ENCODE measurements around the gene ATXN7L1. TPM values are rescaled to one million over a fixed set of nuclear protein-coding genes. Genes with fewer than 3 reads are reported as not detected.

ATXN7L1 gene
- total and polyA plus RNA-seq, 2 of the 4 experiments (the other 2 are of a cell fraction), result 3.5 to 4.3 TPM

DNA sequence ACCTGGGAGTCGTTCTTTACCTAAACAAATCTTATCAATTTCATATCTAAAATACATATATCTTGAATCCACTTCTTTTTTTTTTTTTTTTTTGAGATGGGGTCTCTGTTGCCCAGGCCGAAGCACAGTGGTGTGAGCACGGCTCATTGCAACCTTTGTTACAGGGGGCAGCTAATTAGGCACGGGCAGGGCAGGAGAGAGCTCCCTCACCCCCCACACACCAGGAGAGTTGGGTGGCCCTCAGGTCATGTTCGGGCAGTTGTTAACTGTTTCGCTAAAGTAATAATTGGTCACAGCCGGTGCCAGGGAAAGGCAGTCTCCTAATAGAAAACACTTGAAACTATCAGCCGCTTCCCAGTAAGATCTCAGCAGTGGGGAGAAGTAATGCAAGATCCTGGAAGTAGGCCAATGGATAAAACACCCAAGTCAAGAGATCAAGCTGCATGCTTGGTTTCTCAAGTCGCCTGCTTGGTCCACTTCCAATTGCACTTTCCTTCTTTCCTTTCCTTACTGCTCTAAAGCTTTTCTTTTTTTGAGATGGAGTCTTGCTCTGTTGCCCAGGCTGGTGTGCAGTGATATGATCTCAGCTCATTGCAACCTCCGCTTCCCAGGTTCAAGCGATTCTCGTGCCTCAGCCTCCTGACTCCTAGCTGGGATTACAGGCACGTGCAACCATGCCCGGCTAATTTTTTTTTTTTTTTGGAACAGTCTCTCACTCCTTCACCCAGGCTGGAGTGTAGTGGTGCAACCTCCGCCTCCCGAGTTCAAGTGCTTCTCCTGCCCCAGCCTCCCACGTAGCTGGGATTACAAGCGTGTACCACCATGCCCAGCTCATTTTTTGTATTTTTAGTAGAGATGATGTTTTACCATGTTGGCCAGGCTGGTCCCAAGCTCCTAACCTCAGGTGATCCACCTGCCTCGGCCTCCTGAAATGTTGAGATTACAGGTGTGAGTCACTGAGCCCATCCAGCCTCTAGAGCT is 273.8 kb downstream of the ATXN7L1 start:
- no peak overlapping the region for H3K4me3 ChIP-seq (ENCODE audit: insufficient read depth, low read depth, low read length)
- no peak overlapping the region for H2BK120ac ChIP-seq (ENCODE audit: low read depth, low read length)
- no peak overlapping the region for H4K5ac ChIP-seq (ENCODE audit: low read depth, low read length)
- no peak overlapping the region for H3K23ac ChIP-seq (ENCODE audit: low read depth, low read length)
- ChIA-PET POLR2A (ENCODE audit: unreplicated experiment) (no interaction called here), CTCF (no interaction called here)
- H4K91ac ChIP-seq (ENCODE audit: insufficient read depth, low read depth, low read length), result no peak overlapping the region
- H3K9ac ChIP-seq (ENCODE audit: low read depth, low read length), result no peak overlapping the region
- BruUV-seq (replicated peaks), result no TSS peak
- H3K14ac ChIP-seq (replicated peaks; ENCODE audit: low read depth, low read length), result no peak overlapping the region
- H4K8ac ChIP-seq (ENCODE audit: low read depth in 2 of 2, low read length in 2 of 2), result no peak overlapping the region
- no peak overlapping the region for H3K27ac ChIP-seq (ENCODE audit: insufficient read depth, low read length)
- peak; percentile 45 for DNase-seq
- H3K4ac ChIP-seq (ENCODE audit: low read depth, low read length), result no peak overlapping the region
- peaks cover 2% of the 10 kb centered on the region; the same call in 1 of the 2 replicates for H3K36me3 ChIP-seq (ENCODE audit: control insufficient read depth, insufficient read depth, low read length)
- peaks cover 2% of the 10 kb centered on the region; the same call in 1 of the 2 replicates for H3K4me1 ChIP-seq (ENCODE audit: control insufficient read depth, insufficient read depth, low read length)
- dilution Hi-C loops (cut with HindIII; ENCODE audit: low sequenced_read_pairs, unreplicated experiment) (no loop called here), intact Hi-C loops (cut with micrococcal nuclease) (no loop called here), in situ Hi-C loops (cut with MboI; ENCODE audit: low sequenced_read_pairs) (no loop called here)
- TF ChIP-seq SMC3 (IDR thresholded peaks at IDR 0.05; ENCODE audit: low read depth, low read length) (no peak), CEBPB (IDR thresholded peaks at IDR 0.05; ENCODE audit: low read depth, low read length) (no peak), BHLHE40 (IDR thresholded peaks at IDR 0.05; ENCODE audit: low read depth, low read length) (no peak), MAFK (IDR thresholded peaks at IDR 0.05; ENCODE audit: low read depth, low read length) (no peak), RFX5 (IDR thresholded peaks at IDR 0.05; ENCODE audit: low read depth, low read length) (no peak), CHD1 (IDR thresholded peaks at IDR 0.05; ENCODE audit: low read depth, low read length) (no peak), NFE2L2 (IDR thresholded peaks at IDR 0.05; ENCODE audit: low read depth, low read length) (no peak)
- TF ChIP-seq, protein P1, sequence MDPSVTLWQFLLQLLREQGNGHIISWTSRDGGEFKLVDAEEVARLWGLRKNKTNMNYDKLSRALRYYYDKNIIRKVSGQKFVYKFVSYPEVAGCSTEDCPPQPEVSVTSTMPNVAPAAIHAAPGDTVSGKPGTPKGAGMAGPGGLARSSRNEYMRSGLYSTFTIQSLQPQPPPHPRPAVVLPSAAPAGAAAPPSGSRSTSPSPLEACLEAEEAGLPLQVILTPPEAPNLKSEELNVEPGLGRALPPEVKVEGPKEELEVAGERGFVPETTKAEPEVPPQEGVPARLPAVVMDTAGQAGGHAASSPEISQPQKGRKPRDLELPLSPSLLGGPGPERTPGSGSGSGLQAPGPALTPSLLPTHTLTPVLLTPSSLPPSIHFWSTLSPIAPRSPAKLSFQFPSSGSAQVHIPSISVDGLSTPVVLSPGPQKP (IDR thresholded peaks at IDR 0.05; ENCODE audit: borderline replicate concordance, low read depth, low read length), result no peak
- TF ChIP-seq, protein P2, sequence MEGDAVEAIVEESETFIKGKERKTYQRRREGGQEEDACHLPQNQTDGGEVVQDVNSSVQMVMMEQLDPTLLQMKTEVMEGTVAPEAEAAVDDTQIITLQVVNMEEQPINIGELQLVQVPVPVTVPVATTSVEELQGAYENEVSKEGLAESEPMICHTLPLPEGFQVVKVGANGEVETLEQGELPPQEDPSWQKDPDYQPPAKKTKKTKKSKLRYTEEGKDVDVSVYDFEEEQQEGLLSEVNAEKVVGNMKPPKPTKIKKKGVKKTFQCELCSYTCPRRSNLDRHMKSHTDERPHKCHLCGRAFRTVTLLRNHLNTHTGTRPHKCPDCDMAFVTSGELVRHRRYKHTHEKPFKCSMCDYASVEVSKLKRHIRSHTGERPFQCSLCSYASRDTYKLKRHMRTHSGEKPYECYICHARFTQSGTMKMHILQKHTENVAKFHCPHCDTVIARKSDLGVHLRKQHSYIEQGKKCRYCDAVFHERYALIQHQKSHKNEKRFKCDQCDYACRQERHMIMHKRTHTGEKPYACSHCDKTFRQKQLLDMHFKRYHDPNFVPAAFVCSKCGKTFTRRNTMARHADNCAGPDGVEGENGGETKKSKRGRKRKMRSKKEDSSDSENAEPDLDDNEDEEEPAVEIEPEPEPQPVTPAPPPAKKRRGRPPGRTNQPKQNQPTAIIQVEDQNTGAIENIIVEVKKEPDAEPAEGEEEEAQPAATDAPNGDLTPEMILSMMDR (conservative IDR thresholded peaks at IDR 0.05; ENCODE audit: low read depth, low read length), result no peak
- TF ChIP-seq, protein P3, sequence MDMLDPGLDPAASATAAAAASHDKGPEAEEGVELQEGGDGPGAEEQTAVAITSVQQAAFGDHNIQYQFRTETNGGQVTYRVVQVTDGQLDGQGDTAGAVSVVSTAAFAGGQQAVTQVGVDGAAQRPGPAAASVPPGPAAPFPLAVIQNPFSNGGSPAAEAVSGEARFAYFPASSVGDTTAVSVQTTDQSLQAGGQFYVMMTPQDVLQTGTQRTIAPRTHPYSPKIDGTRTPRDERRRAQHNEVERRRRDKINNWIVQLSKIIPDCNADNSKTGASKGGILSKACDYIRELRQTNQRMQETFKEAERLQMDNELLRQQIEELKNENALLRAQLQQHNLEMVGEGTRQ (IDR thresholded peaks at IDR 0.05; ENCODE audit: low read depth, low read length), result no peak
- H2AFZ ChIP-seq (replicated peaks; ENCODE audit: low read length, poor library complexity), result no peak overlapping the region
- no peak overlapping the region for H2AK9ac ChIP-seq (replicated peaks; ENCODE audit: low read depth, low read length, poor library complexity)
- no peak for ATAC-seq (ENCODE audit: low read depth)
- no peak overlapping the region for H3K4me2 ChIP-seq (ENCODE audit: low read depth, low read length)
- H3K79me1 ChIP-seq (ENCODE audit: low read depth in 1 of 2, low read length in 2 of 2), result no peaks in the 10 kb centered on the region
- no peak overlapping the region for H3K18ac ChIP-seq (ENCODE audit: low read depth, low read length)
- no peak overlapping the region for H2AK5ac ChIP-seq (ENCODE audit: low read depth, low read length)
- H4K20me1 ChIP-seq (ENCODE audit: insufficient read depth, low read length), result no peaks in the 10 kb centered on the region
- WGBS, 2 experiments (ENCODE audit: extremely low coverage in 2 of 2, insufficient read length in 1 of 2), result 88% methylated on average over 5 of the region's 19 CpGs; no CpG with 5 or more reads in 1 of the 2 experiments
- no peaks in the 10 kb centered on the region; the same call in 1 of the 2 replicates for H3K27me3 ChIP-seq (ENCODE audit: control insufficient read depth, insufficient read depth, low read length)
- no peak overlapping the region for H2BK20ac ChIP-seq (ENCODE audit: low read depth, low read length)
- no peak overlapping the region for H2BK5ac ChIP-seq (ENCODE audit: low read depth, low read length, poor library complexity, severe bottlenecking)
- no peak overlapping the region for H2BK15ac ChIP-seq (ENCODE audit: low read depth, low read length)
- no peaks in the 10 kb centered on the region for H3K9me3 ChIP-seq (ENCODE audit: control insufficient read depth, insufficient read depth, low read length)
- no peak overlapping the region for H3K56ac ChIP-seq (ENCODE audit: extremely low read depth, insufficient read depth, low read length)
- no peaks in the 10 kb centered on the region for H3K9me1 ChIP-seq (ENCODE audit: insufficient read depth, low read length)

Measured in IMR-90 (cell line).